NCI-H446 (cell line): ENCODE results near the gene TBX1.
A peak's percentile ranks its signal among the peaks of the same experiment; 100 is the strongest.

Source experiments
- DNase-seq, 2 experiments: peaks; one replicate each; lab custom pipeline; 2025; lab: John Stamatoyannopoulos, UW

TBX1 gene

DNA sequence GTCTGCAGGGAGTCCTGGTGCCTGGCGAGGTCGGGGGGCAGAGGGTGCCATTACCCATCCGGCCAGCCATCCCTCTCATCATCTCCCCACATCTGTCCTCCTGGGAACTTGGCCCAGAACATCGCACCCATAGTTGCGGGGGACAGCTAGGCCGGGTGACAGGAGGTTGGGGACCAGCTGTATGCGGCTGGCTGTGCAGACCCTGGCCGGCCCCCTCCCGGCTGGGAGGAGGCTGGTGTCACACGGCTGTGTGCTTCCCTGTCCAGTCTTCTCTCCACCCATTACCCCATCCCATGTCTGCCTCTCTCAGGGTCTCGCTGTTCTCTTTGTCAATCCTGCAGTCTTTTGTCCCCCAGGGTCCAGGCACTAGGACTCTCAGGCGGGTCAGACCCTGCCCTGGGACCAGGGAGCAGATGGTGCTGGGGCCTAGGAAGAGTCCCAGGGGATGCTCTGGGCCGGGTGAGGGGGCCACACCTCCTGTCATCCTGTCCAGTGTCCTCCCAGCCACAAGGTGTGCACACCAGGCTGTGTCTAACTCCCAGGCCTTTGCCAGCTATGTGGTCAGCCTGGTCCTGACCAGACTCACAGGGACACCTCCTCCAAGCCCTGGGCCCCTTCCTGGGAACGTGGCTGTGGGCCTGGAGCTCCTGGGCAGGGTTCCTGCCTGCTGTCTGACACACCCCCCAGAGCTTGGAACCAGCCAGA is 6.4 kb upstream of the TBX1 start:
- DNase-seq = no peak

DNA sequence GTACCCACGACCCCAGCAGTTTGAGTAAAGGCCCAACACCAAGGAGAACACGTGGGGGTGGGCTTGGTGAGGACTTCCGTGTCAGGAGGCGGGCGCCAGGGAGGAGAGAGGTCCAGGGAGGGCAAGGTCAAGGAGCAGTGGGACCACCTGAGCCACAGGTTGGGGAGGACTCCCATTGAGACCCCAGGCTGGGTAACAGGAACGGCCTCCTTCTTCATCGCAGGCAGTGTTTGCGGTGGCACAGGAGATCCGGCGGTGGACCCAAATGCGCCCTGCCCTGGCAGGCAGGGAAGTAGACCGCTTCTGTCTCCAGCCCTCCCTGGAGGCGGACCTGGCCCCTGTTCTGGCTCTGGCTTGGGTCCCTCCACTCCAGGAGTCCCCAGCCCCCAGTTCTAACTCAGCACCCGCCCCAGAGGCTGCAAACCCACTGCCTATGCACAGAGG is 5.9 kb upstream of the TBX1 start:
- no peak for DNase-seq

DNA sequence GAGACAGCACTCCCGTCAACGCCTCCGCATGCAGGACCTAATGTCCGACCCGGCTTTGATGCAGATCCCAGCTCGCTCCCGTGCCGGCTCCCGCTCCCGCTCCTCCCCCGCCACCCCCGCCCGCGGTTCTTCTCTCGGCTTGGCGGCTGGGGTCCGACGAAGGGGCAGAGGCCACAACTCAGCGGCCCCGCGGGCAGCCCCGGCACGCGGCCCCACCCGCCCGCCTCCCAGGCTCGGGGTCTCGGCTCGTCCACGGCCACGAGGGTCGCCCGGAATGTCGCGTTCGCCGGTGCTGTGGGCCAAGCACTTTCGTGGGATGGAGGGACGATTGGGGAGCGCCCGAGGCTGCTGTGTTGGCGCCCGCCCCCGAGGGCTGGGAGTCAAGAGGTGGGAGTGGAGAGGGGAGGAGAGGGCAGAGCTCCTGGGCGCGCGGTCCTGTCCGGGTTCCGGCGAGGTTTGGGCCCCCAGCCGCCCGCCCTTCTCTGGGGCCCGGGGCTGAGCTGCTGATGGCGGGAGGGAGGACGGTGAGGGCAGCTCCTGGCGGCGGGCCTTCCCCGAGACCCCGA is 5.3 kb upstream of the TBX1 start:
- no peak for DNase-seq

DNA sequence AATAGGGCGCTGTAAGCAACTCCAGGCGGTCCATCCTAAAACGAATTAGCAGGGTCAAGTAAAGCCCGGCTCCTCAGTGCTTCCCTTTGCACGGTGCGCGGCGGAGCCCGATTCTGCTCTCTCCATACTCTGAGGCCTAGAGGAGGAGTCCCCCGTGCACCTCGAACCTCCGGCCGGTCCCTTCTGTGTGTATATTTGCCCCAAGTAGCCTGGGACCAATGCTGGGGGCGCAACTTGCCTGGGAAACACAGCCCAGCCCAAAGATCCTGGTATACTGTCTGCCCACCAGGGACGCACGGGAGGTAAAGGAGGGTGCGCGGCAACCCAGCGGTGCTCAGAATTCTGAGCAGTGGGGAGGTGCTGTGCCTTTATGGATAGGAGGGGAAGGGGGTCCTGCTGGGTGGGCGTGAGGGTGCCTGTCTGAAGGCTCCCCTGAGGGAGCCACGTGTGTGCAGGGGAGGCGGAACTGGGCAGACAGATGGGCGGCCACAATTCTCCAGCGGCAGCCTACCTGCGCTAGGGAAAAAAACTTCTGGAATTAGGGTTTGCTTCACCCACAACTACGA is 4.8 kb upstream of the TBX1 start:
- no peak for DNase-seq

DNA sequence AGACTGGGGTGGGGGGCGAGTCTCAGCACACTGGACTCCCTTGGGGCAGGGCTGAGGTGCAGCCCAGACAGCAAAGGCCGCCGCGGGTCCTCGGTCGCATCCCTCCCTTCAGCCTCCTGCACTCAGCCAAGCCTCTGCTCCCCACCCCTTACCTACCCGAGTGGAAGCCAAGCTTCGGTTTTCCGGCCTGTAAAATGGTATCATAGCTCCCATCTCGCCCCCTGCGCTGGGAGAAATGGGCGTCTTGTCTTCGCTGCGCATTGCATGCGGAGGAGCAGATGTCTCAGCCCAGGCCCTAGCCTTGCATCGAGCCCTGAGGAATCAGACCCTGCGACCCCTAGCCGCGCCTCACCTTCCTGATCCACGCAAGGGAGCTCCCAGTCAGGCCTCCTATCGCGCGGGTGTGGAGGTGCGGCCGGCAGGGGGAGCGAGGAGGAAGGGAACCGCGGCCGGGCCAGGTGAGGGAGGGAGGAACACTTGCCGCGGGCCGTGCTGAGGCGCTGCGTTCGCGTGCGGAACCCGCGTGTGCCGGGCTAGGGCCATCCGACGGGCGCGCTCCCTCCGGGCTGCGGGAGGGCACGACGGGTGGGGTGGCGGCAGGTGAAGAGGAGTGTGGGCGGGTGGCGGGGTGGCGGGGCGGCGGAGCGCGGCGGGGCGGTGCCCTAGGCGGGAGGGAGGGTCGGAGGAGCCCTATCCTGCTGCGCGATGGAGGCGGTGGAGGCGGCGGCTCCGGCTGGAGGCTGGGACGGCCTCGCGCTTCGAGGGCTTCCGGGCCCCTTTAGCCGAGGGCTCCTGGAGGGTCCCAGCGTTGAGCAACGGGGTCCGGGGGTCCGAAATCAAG is 4.1 kb upstream of the TBX1 start:
- DNase-seq = no peak

DNA sequence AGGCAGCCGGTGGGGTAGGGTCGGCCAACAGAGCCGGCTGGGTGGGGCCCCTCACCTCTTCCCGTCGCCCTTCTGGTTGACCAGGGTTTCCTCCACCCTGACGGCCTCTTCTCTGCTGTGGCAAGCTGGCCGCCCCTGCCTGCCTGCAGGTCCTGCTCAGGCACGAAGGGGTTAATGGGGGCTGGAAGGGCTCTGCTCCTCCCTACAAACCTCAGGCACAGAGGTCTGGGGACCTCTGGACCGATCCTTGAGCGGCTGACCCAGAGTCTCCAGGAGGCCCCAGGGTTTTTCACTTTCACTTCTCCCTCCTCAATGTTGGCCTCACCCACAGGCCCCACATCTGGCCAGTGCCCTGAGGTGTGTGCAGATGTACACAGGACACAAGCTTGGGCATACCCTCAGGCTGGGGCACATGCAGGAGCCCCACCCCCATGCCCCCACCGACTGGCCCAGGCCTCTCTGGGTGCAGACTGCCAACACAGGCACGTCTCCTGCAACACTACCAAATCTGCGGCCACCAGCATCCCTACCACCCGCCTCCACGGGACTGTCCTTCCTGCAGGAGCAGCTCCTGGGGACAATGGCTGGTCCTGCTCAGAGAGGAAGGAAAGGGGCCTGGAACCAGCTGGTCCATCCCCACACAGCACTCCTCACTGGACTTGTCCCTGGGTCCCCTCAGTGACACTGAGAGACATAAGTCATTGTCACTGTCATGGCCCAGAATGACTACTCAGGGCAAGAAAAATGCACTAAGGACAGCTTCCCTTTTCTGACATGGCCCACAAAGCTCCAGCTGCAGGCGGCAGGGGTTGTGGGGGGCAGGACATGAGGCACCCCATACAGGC is 3.2 kb upstream of the TBX1 start:
- no peak for DNase-seq

DNA sequence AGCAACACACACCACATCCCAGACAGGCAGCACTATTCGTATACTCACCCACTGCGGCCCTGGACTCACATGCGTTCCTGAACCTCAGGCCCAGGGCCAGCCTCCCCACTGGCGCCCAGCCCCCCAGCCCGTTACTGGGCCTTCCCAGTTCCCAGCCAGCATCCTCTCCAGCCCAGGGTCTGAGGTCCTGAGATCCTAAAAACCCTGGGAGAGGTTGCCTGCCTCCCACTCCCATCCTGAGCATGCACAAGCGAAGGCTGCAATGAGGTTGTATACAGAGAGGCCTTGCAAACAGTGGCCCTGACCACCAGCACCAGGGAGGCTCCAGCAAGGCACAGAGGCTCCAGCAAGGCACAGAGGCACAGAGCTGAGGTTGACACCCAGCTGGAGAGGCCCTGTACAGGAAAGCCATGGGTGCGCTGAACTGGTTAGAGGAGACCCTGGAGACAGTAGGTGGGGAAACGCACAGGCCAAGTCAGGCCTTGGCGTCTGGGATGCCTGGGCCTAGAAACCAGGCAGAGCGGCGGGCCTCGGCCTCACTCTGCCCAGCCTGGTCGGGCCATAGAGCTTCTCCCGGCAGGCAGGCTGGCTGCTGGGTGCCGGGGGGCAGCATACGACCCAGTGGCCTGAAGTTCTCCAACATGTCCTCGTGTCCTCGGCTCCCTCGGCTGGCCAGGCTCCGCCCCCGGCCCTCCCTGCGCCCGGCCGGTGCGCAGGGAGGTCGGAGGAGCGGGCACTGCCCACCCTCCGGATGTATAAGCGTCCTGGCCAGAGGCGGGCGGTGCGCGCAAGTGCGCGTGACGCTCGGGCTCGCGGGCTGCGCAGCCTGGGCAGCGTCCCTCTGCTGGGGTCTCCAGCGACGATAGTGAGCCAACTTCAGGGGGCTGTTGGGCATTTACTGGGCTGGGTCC is 2.3 kb upstream of the TBX1 start:
- no peak for DNase-seq

DNA sequence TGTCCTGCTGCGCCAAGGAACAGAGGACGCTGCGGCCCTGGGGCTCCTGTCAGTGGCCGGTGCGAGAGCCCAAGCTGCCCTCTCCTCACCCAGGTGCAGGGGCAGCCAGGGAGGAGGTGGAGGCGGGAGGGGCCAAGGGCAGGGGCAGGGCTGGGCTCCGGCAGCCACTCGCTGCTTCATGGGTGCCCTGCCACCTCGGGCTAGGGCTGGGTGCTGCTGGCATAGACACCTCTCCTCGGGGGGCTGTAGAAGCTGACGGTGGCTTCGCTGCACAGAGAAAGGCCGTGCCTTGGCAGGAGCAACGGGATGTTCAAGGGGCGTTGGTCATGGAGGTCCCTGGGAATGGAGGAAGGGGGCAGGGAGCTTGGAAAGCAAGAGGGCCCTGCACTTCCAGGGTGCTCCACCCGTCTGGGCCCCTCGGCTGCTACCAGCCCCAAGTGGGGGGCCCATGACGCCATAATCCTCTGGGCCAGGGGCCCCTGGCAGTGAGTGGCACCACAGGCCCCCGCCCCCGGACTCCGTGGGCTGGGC is 1.6 kb upstream of the TBX1 start:
- DNase-seq = no peak

DNA sequence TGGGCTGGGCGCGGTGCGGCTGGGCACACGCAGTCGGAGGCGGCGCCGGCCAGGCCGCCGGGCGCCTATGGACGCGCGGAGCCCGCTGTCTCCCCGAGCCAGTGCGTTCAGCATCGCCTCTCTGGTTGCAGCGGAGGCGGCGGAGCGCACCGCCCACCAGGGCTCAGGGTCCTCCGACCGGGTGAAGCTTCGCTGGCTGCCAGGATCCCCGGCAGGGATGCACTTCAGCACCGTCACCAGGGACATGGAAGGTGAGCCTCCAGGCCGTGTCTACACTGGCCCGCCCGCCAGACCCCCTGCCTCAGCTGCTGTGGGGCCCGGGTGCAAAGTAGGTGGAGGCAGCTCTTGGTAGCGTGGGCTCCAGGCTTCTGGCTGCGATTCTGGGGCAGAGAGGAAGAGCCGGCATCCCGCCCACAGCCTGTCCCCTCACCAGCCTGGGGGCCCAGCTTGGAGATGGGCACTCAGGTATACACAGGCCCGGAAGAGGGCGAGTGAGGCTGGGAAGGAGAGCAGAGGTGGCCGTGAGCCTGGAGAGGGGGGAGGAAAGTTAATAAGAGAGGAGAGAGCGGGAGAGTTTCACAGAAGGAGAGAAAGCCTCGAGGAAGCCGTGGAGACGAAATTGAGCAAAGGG is 1.0 kb upstream of the TBX1 start:
- no peak for DNase-seq

DNA sequence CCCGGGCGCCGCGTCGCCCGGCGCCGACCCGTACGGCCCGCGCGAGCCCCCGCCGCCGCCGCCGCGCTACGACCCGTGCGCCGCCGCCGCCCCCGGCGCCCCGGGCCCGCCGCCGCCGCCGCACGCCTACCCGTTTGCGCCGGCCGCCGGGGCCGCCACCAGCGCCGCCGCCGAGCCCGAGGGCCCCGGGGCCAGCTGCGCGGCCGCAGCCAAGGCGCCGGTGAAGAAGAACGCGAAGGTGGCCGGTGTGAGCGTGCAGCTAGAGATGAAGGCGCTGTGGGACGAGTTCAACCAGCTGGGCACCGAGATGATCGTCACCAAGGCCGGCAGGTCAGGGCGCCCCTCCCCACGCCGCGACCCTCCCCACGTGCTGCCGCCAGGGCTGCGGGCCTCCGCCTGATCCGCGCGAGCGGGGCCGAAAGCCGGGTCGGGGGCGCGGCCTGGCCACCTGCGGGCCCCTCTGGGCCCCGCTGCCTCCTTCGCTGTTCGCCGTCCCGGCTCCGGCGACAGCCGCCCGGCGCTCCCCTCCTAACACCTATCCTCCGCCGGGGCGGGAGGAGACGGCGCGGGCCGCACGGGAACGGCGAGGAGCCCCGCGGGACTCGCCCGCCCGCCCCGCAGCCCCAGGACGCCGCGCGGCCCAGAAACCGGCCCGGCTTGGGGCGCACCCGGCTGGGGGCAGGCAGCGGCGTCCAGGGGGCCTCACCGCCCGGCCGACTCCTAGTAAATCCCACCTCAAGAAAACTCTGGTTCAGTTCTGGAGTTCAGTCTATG is 560 bp downstream of the TBX1 start:
- no peak for DNase-seq

DNA sequence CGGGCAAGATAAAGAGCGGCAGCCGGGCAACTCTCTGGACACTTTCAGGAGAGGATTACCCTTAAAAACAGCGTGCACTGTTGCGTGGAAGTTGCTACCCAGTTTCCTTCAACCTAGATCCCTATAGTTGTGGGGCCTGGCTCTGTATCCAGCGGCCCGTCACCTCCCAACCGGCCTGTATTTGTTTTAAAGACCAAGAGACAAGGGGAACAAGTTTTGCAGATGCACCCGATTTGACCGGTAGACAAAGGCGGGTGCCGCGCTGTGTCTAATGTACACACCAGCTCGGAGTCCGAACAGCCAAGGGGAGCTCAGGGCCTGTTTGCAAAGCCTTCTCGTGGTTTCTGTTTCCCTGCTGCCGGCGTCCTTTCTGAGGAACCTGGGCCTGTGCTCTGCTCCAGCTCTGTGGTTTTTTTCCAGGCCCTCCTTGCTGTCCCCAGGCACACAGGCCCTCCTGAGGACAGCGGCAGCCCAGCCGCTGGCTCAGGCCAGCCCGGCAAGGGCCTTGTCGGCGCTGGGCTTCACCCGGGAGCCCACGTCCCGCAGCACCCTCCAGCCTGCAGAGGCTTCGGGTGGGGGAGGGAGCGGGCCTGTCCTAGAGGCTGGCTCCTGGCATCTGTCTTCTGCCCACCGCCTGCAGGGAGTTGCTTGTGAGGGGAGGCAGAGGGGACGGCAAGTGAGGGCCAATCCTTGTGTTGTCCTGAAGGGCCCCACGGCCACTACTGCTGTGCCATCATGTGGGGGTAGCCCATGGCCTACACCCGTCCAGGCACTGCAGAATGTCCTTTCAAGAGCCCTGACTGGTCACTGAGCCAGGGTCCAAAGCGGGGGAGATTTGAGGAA is 1.4 kb downstream of the TBX1 start:
- peak in 1 of 2 experiments; percentile 27 for DNase-seq

DNA sequence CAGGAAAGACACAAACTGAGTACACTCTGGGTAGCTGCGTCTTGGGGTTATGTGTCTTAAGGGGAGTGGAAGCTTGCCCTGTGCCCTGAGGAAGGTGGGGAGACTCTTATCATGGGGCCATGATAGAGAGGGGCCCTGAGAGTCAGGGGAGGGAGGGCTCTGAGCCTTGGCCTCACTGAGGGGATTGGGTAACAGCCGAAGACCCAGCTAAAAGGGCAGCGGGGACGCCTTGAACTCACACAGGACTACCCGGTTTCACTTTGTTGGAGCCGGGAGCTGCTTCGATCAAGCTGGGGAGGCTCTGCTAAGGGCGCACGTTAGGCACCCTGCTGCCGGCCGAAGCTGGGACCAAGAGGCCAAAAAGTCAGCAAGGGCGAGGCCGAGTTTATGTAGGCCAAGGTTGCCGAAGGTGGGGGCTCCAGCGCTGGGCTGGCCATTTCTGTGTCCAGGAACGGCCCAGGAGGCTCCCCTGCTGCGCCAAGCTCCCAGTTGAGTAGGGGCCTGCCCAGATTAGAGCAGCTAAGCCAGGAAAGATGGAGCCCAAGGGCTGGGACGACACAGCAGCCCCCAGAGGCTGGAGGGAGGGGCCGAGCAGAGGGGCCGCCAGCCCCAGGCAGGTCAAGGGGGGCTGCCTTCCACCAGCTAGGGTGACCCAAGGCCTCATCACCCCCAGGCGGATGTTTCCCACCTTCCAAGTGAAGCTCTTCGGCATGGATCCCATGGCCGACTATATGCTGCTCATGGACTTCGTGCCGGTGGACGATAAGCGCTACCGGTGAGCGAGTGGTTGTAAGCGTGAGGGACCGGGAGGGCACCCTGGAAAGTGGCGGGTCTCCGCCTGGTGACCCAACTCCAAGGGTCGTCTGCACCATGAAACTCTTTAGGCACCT is 2.2 kb downstream of the TBX1 start:
- no peak for DNase-seq

DNA sequence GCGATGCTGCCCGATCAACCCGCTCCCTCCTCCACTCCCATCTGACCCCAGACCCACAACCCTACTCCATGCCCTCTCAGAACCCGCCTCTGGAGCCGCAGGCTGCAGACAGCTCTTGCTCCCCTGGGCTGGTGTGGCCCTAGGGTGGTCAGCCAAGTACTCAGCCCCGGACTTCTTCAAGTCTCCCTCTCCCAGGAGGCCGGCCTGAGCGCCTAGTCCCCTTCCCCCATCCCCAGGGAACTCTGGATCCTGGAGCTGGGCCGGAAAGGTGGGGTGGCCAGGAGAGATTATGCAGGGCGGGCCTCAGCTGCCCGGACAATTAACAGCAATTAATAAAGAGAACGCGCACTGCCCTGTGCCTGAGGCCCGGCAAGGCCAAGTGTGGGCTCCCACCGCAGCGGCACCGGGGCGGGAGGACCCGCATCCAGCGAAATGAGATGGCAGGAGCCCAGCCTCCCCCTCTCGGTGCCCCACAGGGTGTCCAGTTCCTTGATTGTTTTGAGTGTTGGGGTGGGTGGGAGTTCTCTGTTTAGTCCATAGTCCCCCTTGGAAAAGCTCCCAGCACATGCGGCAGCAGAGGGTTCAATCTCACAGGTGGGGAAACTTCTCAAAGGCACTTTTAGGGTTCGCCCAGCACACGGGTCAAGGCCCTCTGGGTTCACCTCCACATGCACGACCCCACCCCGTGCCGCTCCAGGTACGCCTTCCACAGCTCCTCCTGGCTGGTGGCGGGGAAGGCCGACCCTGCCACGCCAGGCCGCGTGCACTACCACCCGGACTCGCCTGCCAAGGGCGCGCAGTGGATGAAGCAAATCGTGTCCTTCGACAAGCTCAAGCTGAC is 3.1 kb downstream of the TBX1 start:
- DNase-seq = no peak

DNA sequence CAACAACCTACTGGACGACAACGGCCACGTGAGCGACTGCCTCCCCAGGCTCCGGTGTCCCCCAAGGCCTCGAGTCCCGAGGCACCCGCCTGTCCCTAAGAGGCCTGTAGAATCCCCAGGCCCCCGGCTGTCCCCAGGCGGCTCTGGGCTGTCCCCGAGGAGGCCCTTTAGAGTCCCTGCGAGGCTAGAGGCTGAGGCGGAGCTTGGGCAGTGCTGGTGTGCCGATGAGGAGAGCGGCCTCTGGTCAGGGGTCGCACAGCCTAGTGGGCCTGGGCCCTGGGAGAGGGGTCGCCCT is 3.7 kb downstream of the TBX1 start:
- no peak for DNase-seq

DNA sequence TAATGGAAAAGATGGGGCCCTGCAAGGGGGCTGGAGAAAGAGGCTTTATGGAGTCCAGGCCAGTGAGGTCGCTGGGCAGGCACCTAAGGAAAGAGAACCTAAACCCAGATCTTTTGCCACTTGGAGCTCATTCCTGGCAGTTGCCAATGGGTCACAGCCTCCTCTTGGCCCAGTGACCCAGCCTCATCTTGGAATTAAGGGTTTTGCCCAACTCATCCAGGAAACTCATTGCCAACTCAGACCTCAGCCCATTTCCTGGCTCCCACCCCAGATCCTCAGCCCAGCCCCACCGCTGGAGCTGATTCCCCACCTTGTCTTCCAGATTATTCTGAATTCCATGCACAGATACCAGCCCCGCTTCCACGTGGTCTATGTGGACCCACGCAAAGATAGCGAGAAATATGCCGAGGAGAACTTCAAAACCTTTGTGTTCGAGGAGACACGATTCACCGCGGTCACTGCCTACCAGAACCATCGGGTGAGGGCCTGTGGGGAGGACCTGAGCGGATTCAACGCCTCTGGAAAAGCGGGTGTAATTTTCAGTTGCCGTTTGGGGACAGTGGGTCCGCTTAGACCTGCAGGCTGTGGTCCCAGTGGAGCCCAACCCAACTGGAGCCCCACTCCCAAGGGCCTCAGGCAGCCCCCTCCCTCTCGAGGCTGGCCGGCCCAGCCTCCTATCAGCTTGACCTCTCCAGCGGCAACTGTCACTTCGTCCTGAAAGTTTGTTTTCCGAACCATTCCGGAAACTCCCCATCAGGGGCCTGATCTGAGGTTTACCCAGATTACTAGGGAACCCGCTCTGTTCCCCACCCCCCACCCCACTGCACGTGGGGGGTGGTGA is 4.3 kb downstream of the TBX1 start:
- DNase-seq = no peak
